Dedifferentiated amniotic fluid mesenchymal stem cell (primary cell): ENCODE data around the gene EVX2.

Experiments used
- DNase-seq: peaks from one replicate; pipeline ENCODE4 v3.0.0-alpha.2; 2016; ENCODE audit errors: extremely low spot score

The EVX2 gene

DNA sequence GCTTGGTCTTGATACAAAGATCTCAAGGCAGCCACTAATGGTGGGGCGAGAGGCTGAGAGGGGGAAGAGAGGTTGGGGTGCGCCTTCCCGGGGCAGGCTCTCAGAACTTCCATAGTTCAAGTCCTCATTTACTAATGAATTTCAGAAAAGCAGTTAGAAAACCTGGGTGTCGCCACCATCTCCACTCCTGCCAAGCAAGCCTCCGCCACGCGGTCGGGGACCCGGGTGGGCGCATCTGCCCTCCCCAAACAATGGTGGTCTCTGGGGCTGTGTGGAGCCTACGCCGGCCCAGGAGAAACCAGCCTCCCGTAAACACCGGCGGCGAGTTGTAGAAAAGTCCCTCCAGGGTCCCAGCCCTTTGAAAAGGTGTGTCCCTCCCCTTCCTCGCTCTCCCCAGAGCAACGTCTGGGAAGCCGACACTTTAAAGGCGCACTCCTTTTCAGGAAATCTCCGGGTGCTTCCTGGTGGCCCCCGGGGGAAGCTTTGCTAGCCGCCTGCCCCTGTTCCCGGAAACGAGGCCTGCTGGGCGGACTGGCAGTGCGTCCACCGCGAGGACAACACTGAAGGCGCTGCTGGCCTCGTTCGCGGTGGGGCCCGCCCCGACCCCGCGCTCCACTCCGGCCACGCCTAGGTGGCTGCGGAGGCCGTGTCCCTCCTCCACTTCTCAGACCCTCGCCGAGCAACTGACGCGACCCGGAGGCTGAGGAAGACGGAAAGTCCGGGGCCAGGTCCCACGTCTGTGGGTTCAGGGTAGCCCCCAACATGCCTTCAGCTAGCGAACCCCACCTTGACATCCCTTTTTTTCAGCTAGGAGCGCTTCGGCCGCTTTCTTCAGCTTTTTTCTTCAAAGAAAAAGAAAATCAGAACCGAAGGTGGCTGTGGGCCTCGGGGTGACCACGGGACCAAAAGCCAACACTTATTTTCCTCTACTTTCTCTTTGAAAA is 16.8 kb downstream of the EVX2 start:
- DNase-seq = no peak

DNA sequence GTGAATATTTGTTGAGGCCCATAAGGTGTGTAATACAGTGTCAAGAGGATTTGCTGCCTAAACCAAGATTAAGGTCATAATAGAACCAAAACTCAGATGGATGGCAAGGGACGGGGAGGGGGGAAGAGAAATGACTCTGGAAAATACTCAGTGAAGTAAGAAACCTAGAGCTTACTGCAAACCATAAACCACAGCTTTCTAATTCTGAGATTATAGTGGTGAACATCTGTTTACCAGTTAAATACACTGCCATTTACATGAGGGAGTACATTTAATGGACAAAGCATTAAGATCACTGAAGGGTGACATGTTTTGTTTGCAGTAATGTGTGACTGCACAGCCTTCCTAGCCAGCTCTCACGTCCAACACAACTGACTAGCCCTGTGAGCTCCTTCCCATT is 19.8 kb downstream of the EVX2 start:
- no peak for DNase-seq

DNA sequence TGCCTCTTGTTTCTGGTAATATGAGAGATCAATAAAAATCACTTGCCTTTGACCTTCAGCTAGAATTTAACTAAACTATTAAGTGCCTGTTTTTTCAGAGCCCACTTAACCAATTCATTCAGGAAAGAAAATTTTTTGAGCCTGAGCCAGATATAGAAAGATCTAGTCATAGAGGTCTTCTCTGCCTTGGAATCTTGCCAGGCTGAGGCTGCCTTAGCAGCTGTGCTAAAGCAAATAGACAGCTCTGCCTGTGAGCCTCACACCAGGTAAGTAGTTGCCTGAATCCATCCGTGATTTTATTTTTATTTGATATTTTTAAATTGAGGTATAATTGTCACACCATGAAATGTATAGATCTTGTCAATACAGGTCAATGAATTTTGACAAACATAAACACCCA is 27.4 kb downstream of the EVX2 start:
- no peak for DNase-seq

DNA sequence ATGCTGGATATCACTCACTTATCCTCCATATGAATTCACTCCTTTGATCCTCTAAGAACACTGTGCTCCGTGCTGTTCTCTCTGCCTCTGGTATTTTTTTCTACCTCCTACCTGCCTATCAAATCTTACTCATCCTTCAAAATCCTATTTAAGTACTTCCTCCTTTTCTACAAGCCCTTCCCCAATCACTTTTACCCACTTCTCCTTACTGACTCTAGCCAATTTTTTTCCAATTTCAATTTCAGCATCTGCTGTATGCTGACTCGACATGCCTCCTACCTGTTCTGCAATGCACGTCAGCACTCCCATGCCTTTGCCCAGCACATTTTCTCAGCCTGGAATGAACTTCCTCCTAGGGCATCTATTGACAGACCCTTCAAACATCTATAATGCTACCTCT is 44.4 kb downstream of the EVX2 start:
- DNase-seq = no peak

DNA sequence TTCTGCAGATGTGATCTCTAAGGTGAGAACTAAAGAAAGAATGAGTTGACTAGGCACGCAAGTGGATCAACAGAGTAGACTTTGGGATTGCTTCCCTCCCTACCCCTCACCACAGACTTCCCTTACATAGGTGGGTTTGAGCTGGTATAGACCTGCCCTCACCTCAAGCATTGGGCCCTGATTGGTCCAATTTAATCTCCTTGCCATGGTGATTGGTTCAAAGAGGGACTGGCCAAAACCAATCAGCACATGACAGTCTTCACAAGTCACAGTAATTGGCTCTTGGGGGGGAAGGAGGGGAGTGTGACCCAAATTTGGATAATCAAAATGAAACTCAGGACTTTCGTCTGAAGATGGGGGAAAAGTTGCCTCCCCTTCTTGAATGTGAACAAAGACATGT is 45.1 kb downstream of the EVX2 start:
- no peak for DNase-seq

DNA sequence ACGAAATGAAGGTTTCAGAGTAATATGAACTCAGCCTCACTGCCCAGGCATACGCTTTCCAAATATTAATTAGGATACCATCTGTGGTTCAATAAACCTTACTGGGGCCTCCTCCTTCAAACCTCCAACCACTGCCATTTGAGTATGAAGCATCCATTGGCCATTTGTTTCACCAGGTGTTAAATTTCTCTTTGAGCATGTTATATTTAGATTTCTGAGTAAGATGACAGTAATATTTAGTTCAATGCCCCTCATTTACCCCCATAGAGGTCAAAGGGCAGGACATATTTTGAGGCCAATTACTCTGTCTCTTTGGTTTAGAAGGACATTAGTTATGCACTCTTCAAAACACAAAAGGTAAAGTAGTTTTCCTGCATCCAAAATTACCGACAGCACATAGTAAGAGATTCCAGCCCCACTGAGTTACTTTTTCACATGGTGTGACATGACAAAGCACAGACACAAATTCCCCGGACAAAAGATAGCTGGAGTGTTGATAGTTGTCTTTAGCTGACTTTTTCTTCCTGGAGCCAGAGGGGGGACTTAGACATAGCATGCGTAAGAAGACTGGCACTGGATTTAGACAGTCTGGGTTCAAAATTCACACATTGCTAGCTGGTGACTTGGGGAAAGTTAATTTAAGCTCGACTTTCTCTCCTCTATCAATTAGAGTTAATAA is 48.6 kb downstream of the EVX2 start:
- no peak for DNase-seq

DNA sequence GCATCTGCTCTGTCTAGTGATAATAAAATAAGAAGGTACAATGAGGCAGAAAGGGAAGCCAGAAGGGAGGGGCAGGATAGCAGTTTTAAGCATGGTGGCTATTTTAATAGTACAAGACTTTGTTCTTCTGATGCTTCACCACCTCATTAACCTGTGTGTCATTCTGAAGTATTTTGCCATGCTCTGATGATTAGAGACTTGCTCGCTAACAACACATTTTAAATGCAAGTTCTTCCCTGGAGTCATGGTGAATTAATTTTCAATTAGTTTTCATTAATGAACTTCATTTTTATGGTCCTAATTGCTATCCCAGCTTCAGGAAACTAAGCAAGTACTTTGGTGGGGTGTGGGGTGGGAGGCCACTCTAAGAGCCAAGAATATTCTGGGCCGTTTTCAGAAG is 56.0 kb downstream of the EVX2 start:
- DNase-seq = no peak
